K562 treated with DMSO at 1 percent for 48 hours (cell line): ENCODE measurements around the gene SGSM2. TPM values are rescaled to one million over a fixed set of nuclear protein-coding genes. Genes with fewer than 3 reads are reported as not detected.

Experiments used
- total RNA-seq: library from RNA; unstranded; fragments of 300-600 nt; gene quantifications from 2 replicates; pipeline ENCODE4 v1.2.3, GENCODE V29; 2022; ENCODE audit warnings: low replicate concordance; ENCODE audit errors: extremely low read depth

The SGSM2 gene, protein sequence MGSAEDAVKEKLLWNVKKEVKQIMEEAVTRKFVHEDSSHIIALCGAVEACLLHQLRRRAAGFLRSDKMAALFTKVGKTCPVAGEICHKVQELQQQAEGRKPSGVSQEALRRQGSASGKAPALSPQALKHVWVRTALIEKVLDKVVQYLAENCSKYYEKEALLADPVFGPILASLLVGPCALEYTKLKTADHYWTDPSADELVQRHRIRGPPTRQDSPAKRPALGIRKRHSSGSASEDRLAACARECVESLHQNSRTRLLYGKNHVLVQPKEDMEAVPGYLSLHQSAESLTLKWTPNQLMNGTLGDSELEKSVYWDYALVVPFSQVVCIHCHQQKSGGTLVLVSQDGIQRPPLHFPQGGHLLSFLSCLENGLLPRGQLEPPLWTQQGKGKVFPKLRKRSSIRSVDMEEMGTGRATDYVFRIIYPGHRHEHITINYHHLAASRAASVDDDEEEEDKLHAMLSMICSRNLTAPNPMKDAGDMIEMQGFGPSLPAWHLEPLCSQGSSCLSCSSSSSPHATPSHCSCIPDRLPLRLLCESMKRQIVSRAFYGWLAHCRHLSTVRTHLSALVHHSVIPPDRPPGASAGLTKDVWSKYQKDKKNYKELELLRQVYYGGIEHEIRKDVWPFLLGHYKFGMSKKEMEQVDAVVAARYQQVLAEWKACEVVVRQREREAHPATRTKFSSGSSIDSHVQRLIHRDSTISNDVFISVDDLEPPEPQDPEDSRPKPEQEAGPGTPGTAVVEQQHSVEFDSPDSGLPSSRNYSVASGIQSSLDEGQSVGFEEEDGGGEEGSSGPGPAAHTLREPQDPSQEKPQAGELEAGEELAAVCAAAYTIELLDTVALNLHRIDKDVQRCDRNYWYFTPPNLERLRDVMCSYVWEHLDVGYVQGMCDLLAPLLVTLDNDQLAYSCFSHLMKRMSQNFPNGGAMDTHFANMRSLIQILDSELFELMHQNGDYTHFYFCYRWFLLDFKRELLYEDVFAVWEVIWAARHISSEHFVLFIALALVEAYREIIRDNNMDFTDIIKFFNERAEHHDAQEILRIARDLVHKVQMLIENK
- not detected in 2 replicates for total RNA-seq

DNA sequence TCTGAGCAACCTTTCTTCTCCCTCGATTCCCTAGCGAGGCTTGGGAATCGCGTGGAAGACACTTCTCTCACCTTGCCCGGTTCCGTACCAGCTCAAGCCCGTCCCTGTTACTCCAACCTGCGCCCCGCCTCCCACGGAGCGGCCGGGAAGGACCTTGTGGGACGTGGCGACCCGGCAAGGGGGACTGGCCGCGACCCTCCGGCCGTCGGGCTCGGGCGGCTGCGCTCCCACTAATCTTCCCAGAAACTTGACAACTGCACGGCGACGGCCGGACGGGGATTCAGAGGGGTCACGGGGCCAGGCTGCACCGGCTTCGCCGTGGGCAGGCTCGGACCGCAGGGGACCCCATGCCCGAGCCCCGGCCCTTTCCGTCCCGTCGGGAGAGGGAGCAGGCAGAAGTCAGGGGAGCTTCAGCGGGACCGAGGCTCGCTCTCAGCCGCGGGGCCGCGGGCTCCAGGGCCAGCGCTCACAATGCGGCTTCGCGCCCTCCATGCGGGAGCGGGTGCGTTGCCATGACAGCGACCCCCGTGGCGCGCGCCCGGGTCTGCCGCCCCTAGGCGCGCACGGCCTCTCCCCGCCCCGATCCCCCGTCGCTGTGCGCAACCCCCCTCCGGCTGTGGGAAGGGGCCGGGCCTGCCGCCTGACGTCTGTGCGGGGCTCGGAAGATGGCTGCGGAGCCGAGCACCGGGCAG, at the start of gene SGSM2:
Gene SGSM2, plus strand, starts transcription at position 650 of the 692 bp plus-strand sequence. CDS start 188 bp downstream, outside the sequence.

DNA sequence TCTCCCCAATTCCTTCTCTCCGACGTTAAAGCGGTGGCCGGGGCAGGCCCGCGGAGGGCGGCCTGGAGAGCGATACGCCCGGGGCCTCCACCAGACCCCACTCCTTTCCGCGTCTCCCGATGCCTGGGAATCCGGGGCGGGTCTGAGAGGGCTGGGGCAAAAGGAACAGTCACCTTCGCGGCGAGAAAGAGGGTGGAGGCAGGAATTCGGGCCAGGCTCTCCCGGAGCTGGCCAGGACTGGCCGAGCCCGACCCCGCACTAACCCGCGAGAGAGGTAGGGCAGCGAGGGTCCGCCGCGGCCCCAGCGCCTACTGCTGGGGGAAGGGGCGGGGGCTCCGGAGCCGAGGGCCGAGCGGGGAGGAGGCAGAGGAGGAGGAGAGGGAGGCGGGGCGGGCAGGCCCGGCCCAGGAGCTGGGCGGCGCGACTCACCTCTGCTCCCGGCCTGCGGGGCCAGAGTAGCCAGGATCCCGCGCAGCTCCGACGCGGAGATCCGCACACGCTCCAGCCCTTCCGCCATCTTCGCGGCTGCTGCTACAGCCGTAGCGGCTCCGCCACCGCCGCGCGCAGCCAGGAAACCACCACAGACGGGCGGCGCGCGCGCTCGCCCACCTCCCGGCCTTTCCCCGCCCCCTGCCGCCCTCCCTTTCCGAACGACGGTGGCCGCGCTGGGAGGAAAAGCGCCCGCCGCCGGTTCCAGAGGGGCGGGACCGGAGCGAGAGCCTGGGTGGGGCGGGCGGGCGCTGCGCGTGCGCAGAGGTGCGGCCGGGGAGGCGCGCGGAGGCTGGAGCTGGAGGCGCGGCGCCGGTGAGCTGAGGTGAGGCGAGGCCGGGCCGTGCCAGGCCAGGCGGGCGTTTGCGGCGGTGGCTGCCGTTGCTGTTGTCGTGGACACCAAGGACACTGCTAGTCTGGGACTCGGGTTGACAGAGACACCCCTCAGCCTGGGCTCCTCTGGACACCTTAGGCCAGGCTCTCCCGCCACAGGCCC, 33.8 kb upstream of the SGSM2 start, which contains the start of the genes SMG6 and SRR:
Gene SMG6, minus strand, starts transcription at position 582 of the 985 bp plus-strand sequence. Its CDS starts 65 bp downstream, at position 517.
Gene SRR, plus strand, starts transcription at position 747 of the 985 bp plus-strand sequence. CDS start 11,611 bp downstream, outside the sequence.

GRCh38 chr17:2336215-2336851, 968 bp upstream of the SGSM2 start, which contains the start of gene TSR1:
TSR1 (minus strand) TSS chr17:2336457; CDS start chr17:2336427, 30 bp downstream.

DNA sequence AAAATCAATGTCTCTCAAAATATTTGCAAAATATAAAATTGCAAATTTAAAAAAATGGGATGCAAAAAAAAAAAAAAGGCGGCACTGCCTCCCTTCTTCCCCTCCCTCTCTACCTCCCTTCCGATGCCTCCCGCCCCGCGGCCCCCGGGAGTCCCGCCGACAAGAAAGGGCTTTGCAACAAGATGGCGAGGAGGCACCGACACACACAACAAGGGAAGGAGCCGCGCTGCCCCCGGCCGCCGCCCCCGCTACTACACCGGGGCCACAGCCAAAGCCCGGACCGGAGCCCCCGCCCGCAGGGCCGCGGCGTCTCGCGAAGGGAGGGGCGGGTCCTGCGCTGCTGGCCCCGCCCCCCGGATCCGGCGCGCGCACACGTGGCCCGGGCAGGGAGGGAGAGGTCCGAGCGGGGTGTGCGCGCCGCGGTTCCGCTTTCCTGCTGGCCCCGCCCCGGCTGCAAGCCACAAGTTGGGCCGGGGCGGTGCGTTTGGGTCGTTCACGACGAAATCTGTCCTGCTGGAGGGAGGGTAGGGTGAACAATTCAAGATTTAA, 63.6 kb downstream of the SGSM2 start, which contains the start of gene MNT:
Gene MNT, minus strand, starts transcription at position 184 of the 549 bp plus-strand sequence. CDS start 348 bp downstream, outside the sequence.

Other genes with a start within 250 kb of the SGSM2 start
- gene SMG6, start 33.7 kb upstream of the SGSM2 start, total RNA-seq = not detected in 2 replicates
- not detected in 2 replicates for gene SRR, start 33.6 kb upstream of the SGSM2 start, total RNA-seq
- gene TSR1, start 1.0 kb upstream of the SGSM2 start, total RNA-seq = not detected in 2 replicates
- not detected in 2 replicates for gene MNT, start 63.6 kb downstream of the SGSM2 start, total RNA-seq
- gene METTL16, start 174.4 kb downstream of the SGSM2 start, total RNA-seq = not detected in 2 replicates